Eye (tissue), 1 donor: ENCODE data around the gene MSRB3.
A peak's percentile ranks its signal among the peaks of the same experiment; 100 is the strongest.
"Not testable (repeated sequence)": the region's sequence is repeated elsewhere in the genome, so short reads cannot be mapped to it uniquely, and the experiment has no call there.

ENCODE experiments used
- DNase-seq: peaks from one replicate; pipeline ENCODE4 v3.0.0-alpha.2; 2015

MSRB3 gene

GRCh38 chr12:65407388-65408149 lies 129.1 kb downstream of the MSRB3 start:
- no peak for DNase-seq

GRCh38 chr12:65408441-65408840 lies 130.0 kb downstream of the MSRB3 start:
- DNase-seq: no peak

GRCh38 chr12:65409726-65410125 lies 131.2 kb downstream of the MSRB3 start:
- no peak for DNase-seq

- DNase-seq: no peak
Observed at GRCh38 chr12:65411171-65411570, 132.7 kb downstream of the MSRB3 start.

- no peak for DNase-seq
Observed at GRCh38 chr12:65414526-65414925, 136.0 kb downstream of the MSRB3 start.

- DNase-seq: no peak
Observed at GRCh38 chr12:65415826-65416225, 137.3 kb downstream of the MSRB3 start.

GRCh38 chr12:65419284-65420072 lies 141.0 kb downstream of the MSRB3 start:
- DNase-seq: no peak

GRCh38 chr12:65420941-65421340 lies 142.5 kb downstream of the MSRB3 start:
- DNase-seq: no peak

GRCh38 chr12:65427646-65428045 lies 149.2 kb downstream of the MSRB3 start:
- DNase-seq: no peak

- DNase-seq: no peak
Observed at GRCh38 chr12:65430006-65430405, 151.5 kb downstream of the MSRB3 start.

- peak; percentile 35 for DNase-seq
Observed at GRCh38 chr12:65430571-65431306, 152.3 kb downstream of the MSRB3 start.

- no peak for DNase-seq
Observed at GRCh38 chr12:65432114-65432513, 153.6 kb downstream of the MSRB3 start.

GRCh38 chr12:65432651-65433050 lies 154.2 kb downstream of the MSRB3 start:
- no peak for DNase-seq

GRCh38 chr12:65434737-65435136 lies 156.3 kb downstream of the MSRB3 start:
- DNase-seq: no peak

GRCh38 chr12:65443038-65443437 lies 164.6 kb downstream of the MSRB3 start:
- DNase-seq: peak; percentile 14

GRCh38 chr12:65444996-65445395 lies 166.5 kb downstream of the MSRB3 start:
- no peak for DNase-seq

- DNase-seq: no peak
Observed at GRCh38 chr12:65446901-65447300, 168.4 kb downstream of the MSRB3 start.

- no peak for DNase-seq
Observed at GRCh38 chr12:65449400-65449799, 170.9 kb downstream of the MSRB3 start.

GRCh38 chr12:65450625-65451024 lies 172.1 kb downstream of the MSRB3 start:
- no peak for DNase-seq

GRCh38 chr12:65454115-65454787 lies 175.8 kb downstream of the MSRB3 start:
- no peak for DNase-seq

GRCh38 chr12:65457341-65457740 lies 178.9 kb downstream of the MSRB3 start:
- DNase-seq: not testable (repeated sequence)

GRCh38 chr12:65458718-65459117 lies 180.2 kb downstream of the MSRB3 start:
- no peak for DNase-seq

- DNase-seq: no peak
Observed at GRCh38 chr12:65459545-65459944, 181.1 kb downstream of the MSRB3 start.
